Neural cell (in vitro differentiated cells): Measurements from ENCODE around the gene RERE. TPM values are rescaled to one million over a fixed set of nuclear protein-coding genes. Genes with fewer than 3 reads are reported as not detected.

Source experiments
- H2AFZ ChIP-seq: fragments of 200-600, 300-800 bp; sonication (generic), shearing (Covaris generic); 2 replicates; pipeline ENCODE4 v1.6.0; 2014; ENCODE audit warnings: low read depth, mild to moderate bottlenecking, antibody characterized with exemption, low read length, moderate library complexity
- H3F3A ChIP-seq: fragments of 200-600 bp; shearing (Covaris generic); 2 replicates; pipeline ENCODE4 v1.6.1; 2016; ENCODE audit warnings: mild to moderate bottlenecking, moderate library complexity, mixed read lengths, antibody characterized with exemption, low read length; ENCODE audit not compliant: insufficient read depth, poor library complexity, severe bottlenecking
- H3K27ac ChIP-seq: fragments of 200-600, 300-800 bp; sonication (generic), shearing (Covaris generic); 2 replicates; pipeline ENCODE4 v1.5.1; 2014; ENCODE audit warnings: mild to moderate bottlenecking, low read length, moderate library complexity
- H3K27me3 ChIP-seq: fragments of 300-800, 200-600 bp; sonication (generic), shearing (Covaris generic); 2 replicates; pipeline ENCODE4 v1.6.0; 2014; ENCODE audit warnings: mild to moderate bottlenecking, low read depth, low read length, moderate library complexity; ENCODE audit not compliant: insufficient read depth
- H3K36me3 ChIP-seq: fragments of 300-800, 200-600 bp; sonication (generic), shearing (Covaris generic); 2 replicates; pipeline ENCODE4 v1.5.1; 2014; ENCODE audit warnings: mild to moderate bottlenecking, antibody characterized with exemption, low read length, moderate library complexity; ENCODE audit not compliant: insufficient read depth
- H3K4me2 ChIP-seq: fragments of 300-800, 200-600 bp; sonication (generic), shearing (Covaris generic); 2 replicates; pipeline ENCODE4 v1.6.0; 2014; ENCODE audit warnings: mild to moderate bottlenecking, low read length
- H3K4me3 ChIP-seq: fragments of 300-800, 200-600 bp; sonication (generic), shearing (Covaris generic); 2 replicates; pipeline ENCODE4 v1.5.1; 2014; ENCODE audit warnings: mild to moderate bottlenecking, low read length, moderate library complexity
- H3K79me2 ChIP-seq: fragments of 200-600 bp; shearing (Covaris generic); replicated peaks from 2 replicates; pipeline ENCODE4 v1.6.0; 2014; ENCODE audit warnings: mild to moderate bottlenecking, low read length, moderate library complexity; ENCODE audit not compliant: insufficient read depth
- H3K9ac ChIP-seq: fragments of 300-800, 200-600 bp; sonication (generic), shearing (Covaris generic); 2 replicates; pipeline ENCODE4 v1.6.1; 2016; ENCODE audit warnings: mild to moderate bottlenecking, low read length, mixed read lengths
- H3K9me2 ChIP-seq: fragments of 200-600 bp; shearing (Covaris generic); 2 replicates; pipeline ENCODE4 v1.6.1; 2016; ENCODE audit warnings: mild to moderate bottlenecking, low read length, mixed read lengths; ENCODE audit not compliant: insufficient read depth
- H3K9me3 ChIP-seq: fragments of 200-600, 300-800 bp; sonication (generic), shearing (Covaris generic); 2 replicates; pipeline ENCODE4 v1.6.1; 2016; ENCODE audit warnings: mild to moderate bottlenecking, mixed run types, low read length, moderate library complexity, mixed read lengths
- H4K20me1 ChIP-seq: fragments of 200-600 bp; shearing (Covaris generic); 2 replicates; pipeline ENCODE4 v1.6.1; 2016; ENCODE audit warnings: mild to moderate bottlenecking, mixed run types; ENCODE audit not compliant: insufficient read depth
- CTCF ChIP-seq: fragments of 450-650 bp; IDR thresholded peaks from 2 replicates; pipeline ENCODE4 v1.5.1; 2014; ENCODE audit warnings: antibody characterized with exemption, mild to moderate bottlenecking, moderate library complexity; ENCODE audit not compliant: poor library complexity, severe bottlenecking
- EP300 ChIP-seq: fragments of 450-650 bp; conservative IDR thresholded peaks from 2 replicates; pipeline ENCODE4 v1.6.1; 2014; ENCODE audit warnings: antibody characterized with exemption, mild to moderate bottlenecking, moderate library complexity; ENCODE audit not compliant: poor library complexity, severe bottlenecking
- EZH2 ChIP-seq: fragments of 200-600, 300-800 bp; shearing (Covaris generic), sonication (generic); IDR thresholded peaks from 2 replicates; pipeline ENCODE4 v1.6.1; 2014; ENCODE audit warnings: antibody characterized with exemption, low read length, borderline replicate concordance, mild to moderate bottlenecking; ENCODE audit not compliant: insufficient read depth, poor library complexity, severe bottlenecking
- MXI1 ChIP-seq: fragments of 450-650 bp; conservative IDR thresholded peaks from 2 replicates; pipeline ENCODE4 v1.6.1; 2014; ENCODE audit warnings: antibody characterized with exemption, mild to moderate bottlenecking; ENCODE audit not compliant: poor library complexity, severe bottlenecking
- POLR2AphosphoS5 ChIP-seq: IDR thresholded peaks from 2 replicates; pipeline ENCODE4 v1.6.1; 2012
- RAD21 ChIP-seq: fragments of 450-650 bp; conservative IDR thresholded peaks from 2 replicates; pipeline ENCODE4 v1.6.1; 2014; ENCODE audit warnings: antibody characterized with exemption, mild to moderate bottlenecking, moderate library complexity
- REST ChIP-seq: IDR thresholded peaks from 2 replicates; pipeline ENCODE4 v1.6.1; 2012; ENCODE audit warnings: borderline replicate concordance
- SMC3 ChIP-seq: fragments of 450-650 bp; conservative IDR thresholded peaks from 2 replicates; pipeline ENCODE4 v1.6.1; 2014; ENCODE audit warnings: antibody characterized with exemption, mild to moderate bottlenecking, moderate library complexity; ENCODE audit not compliant: poor library complexity
- TAF1 ChIP-seq: IDR thresholded peaks from 2 replicates; pipeline ENCODE4 v1.6.1; 2012; ENCODE audit warnings: low read depth
- polyA plus RNA-seq: library from polyadenylated mRNA; depleted of rRNA; stranded (reverse); fragments of >200 nt; gene quantifications from 2 replicates; pipeline ENCODE4 v1.2.3, GENCODE V29; 2014

The RERE gene
- polyA plus RNA-seq, 1 donor from 2014 or later = 21.0 TPM

- Histone ChIP-seq H3K27ac (no peak overlapping the region), H3K4me2 (no peak overlapping the region), H3F3A (no peaks in the 10 kb centered on the region), H2AFZ (no peak overlapping the region), H3K9me2 (no peaks in the 10 kb centered on the region), H4K20me1 (no peaks in the 10 kb centered on the region), H3K4me3 (no peak overlapping the region), H3K9ac (no peak overlapping the region), H3K36me3 (no peaks in the 10 kb centered on the region), H3K27me3 (no peaks in the 10 kb centered on the region), H3K9me3 (no peaks in the 10 kb centered on the region), H3K79me2 (peaks cover 76% of the 10 kb centered on the region)
- no peak for TF ChIP-seq RAD21
- TF ChIP-seq REST = no peak
- no peak for TF ChIP-seq MXI1
- no peak for TF ChIP-seq EP300
- TF ChIP-seq POLR2AphosphoS5 = no peak
- TF ChIP-seq EZH2 = no peak
- TF ChIP-seq CTCF = no peak
- TF ChIP-seq TAF1 = no peak
- TF ChIP-seq SMC3 = no peak
Measured at GRCh38 chr1:8568837-8569236, 248.6 kb downstream of the RERE start.

- Histone ChIP-seq H3K4me2 (no peak overlapping the region), H3K27me3 (no peaks in the 10 kb centered on the region), H3K4me3 (no peak overlapping the region), H2AFZ (no peak overlapping the region), H3K36me3 (no peaks in the 10 kb centered on the region), H4K20me1 (no peaks in the 10 kb centered on the region), H3K9me2 (no peaks in the 10 kb centered on the region), H3K27ac (no peak overlapping the region), H3K79me2 (peaks cover 71% of the 10 kb centered on the region), H3K9ac (no peak overlapping the region), H3F3A (peaks cover 3% of the 10 kb centered on the region), H3K9me3 (no peaks in the 10 kb centered on the region)
- TF ChIP-seq EP300 (no peak), SMC3 (no peak)
Measured at GRCh38 chr1:8567146-8567545, 250.3 kb downstream of the RERE start.

- Histone ChIP-seq H2AFZ (no peak overlapping the region), H3K79me2 (peaks cover 74% of the 10 kb centered on the region), H3F3A (peaks cover 3% of the 10 kb centered on the region), H4K20me1 (no peaks in the 10 kb centered on the region), H3K9ac (no peak overlapping the region), H3K9me3 (no peaks in the 10 kb centered on the region), H3K4me2 (no peak overlapping the region), H3K9me2 (no peaks in the 10 kb centered on the region), H3K27ac (no peak overlapping the region), H3K27me3 (no peaks in the 10 kb centered on the region), H3K4me3 (no peak overlapping the region), H3K36me3 (no peaks in the 10 kb centered on the region)
- TF ChIP-seq EP300 = no peak
- TF ChIP-seq MXI1 = no peak
- no peak for TF ChIP-seq POLR2AphosphoS5
- TF ChIP-seq EZH2 = no peak
- TF ChIP-seq SMC3 = no peak
- no peak for TF ChIP-seq TAF1
- no peak for TF ChIP-seq REST
- TF ChIP-seq RAD21 = no peak
- no peak for TF ChIP-seq CTCF
Measured at GRCh38 chr1:8565802-8566201, 251.6 kb downstream of the RERE start.
